K562 (cell line): ENCODE results near the gene ZNF181. TPM values are rescaled to one million over a fixed set of nuclear protein-coding genes. Genes with fewer than 3 reads are reported as not detected.

Experiments used
- ATAC-seq: fragments of 200-7000 bp; cut with Tn5 transposase; 3 replicates; pipeline ENCODE4 v1.9.1; 2020; ENCODE audit warnings: moderate library complexity
- BruUV-seq: library from RNA; stranded (reverse); fragments of 400-500 nt; replicated peaks from 2 replicates; lab custom pipeline; 2021; lab: Mats Ljungman, UMichigan
- CTCF ChIA-PET: fragments of 300-600 bp; formaldehyde crosslinking; extraction: SDS; loops from one replicate; lab custom pipeline; 2021; ENCODE audit warnings: low intra/inter-chr PET ratio; lab: Yijun Ruan, JAX
- POLR2A ChIA-PET: fragments of 300-600, 350-650 bp; sonication (Branson Sonifier 250); formaldehyde crosslinking; extraction: SDS; loops from one replicate; lab custom pipeline; 2021; ENCODE audit warnings: antibody characterized with exemption, inconsistent platforms; lab: Yijun Ruan, JAX
- DNase-seq, 4 experiments: peaks; one replicate each; pipeline versions ENCODE4 v3.0.0 to v3.0.0-alpha.2; 2011 to 2018; ENCODE audit warnings: low spot score in 3 of 4, mixed read lengths in 3 of 4; ENCODE audit errors: extremely low read depth in 1 of 4
- FAIRE-seq: peaks from 2 replicates; lab custom pipeline; 2011; peaks lifted over from hg19 to GRCh38; lab: Jason Lieb, UNC
- H2AFZ ChIP-seq: 2 replicates; pipeline ENCODE4 v1.6.0; 2011; ENCODE audit warnings: low read depth, low read length, control low read depth, inconsistent platforms
- H3K27ac ChIP-seq: fragments of 200-600 bp; 3 replicates; pipeline ENCODE4 v1.8.0; 2011; ENCODE audit warnings: low read depth, mild to moderate bottlenecking, control low read depth, inconsistent platforms, low read length, moderate library complexity, mixed read lengths; ENCODE audit errors: extremely low read depth
- H3K27me3 ChIP-seq, 2 experiments: fragments of 300-600 bp in 1 of 2; 2 replicates in 1 of 2; 3 replicates in 1 of 2; pipeline versions ENCODE4 v1.6.0 to v1.8.0; 2011; ENCODE audit warnings: inconsistent platforms in 2 of 2, low read length in 2 of 2, mild to moderate bottlenecking in 1 of 2, mixed read lengths in 1 of 2, moderate library complexity in 1 of 2; ENCODE audit not compliant: control insufficient read depth in 2 of 2, insufficient read depth in 2 of 2
- H3K36me3 ChIP-seq: fragments of 300-600 bp; 3 replicates; pipeline ENCODE4 v1.8.0; 2011; ENCODE audit warnings: mild to moderate bottlenecking, low read length, inconsistent platforms; ENCODE audit not compliant: control insufficient read depth, insufficient read depth
- H3K4me1 ChIP-seq, 2 experiments: fragments of 200-600 bp in 1 of 2; replicated peaks in 1 of 2; 2 replicates in 1 of 2; 3 replicates in 1 of 2; pipeline versions ENCODE4 v1.5.1 to v1.8.0; 2011; ENCODE audit warnings: inconsistent platforms in 2 of 2, low read length in 2 of 2, mild to moderate bottlenecking in 1 of 2, mixed read lengths in 1 of 2, moderate library complexity in 1 of 2; ENCODE audit not compliant: control insufficient read depth in 2 of 2, insufficient read depth in 2 of 2
- H3K4me2 ChIP-seq: 2 replicates; pipeline ENCODE4 v1.6.1; 2011; ENCODE audit warnings: low read length, control low read depth, inconsistent platforms, mixed read lengths; ENCODE audit not compliant: insufficient read depth
- H3K4me3 ChIP-seq: fragments of 200-600 bp; sonication (generic), shearing (Covaris generic); 2 replicates; pipeline ENCODE4 v1.5.1; 2016; ENCODE audit warnings: control low read depth, inconsistent platforms
- H3K79me2 ChIP-seq: fragments of 200-600 bp; 3 replicates; pipeline ENCODE4 v1.8.0; 2011; ENCODE audit warnings: low read length, inconsistent platforms; ENCODE audit not compliant: control insufficient read depth, insufficient read depth
- H3K9ac ChIP-seq, 2 experiments: 2 replicates each; pipeline versions ENCODE4 v1.6.0 to v1.6.1; 2011; ENCODE audit warnings: low read depth in 2 of 2, low read length in 2 of 2, control low read depth in 1 of 2, inconsistent platforms in 1 of 2, mild to moderate bottlenecking in 1 of 2, mixed read lengths in 1 of 2; ENCODE audit not compliant: insufficient read depth in 1 of 2
- H3K9me1 ChIP-seq: one replicate; pipeline ENCODE4 v1.6.0; 2011; ENCODE audit warnings: inconsistent platforms, mild to moderate bottlenecking, low read length, moderate library complexity; ENCODE audit not compliant: control insufficient read depth, insufficient read depth
- H3K9me3 ChIP-seq: replicated peaks from 2 replicates; pipeline ENCODE4 v1.5.1; 2011; ENCODE audit warnings: low read depth, low read length, inconsistent platforms; ENCODE audit not compliant: control insufficient read depth, insufficient read depth
- H4K20me1 ChIP-seq: replicated peaks from 2 replicates; pipeline ENCODE4 v1.6.1; 2011; ENCODE audit warnings: low read length, inconsistent platforms, mixed read lengths; ENCODE audit not compliant: control insufficient read depth, insufficient read depth
- CEBPG ChIP-seq, 3 experiments: fragments of 200-800 bp in 1 of 3; sonication (Bioruptor generic) in 1 of 3; sonication (generic) in 1 of 3; formaldehyde crosslinking in 1 of 3; IDR thresholded peaks in 2 of 3; conservative IDR thresholded peaks in 1 of 3; 2 replicates each; pipeline versions ENCODE4 v1.6.1 to v1.8.0; 2016 to 2022; ENCODE audit warnings: missing compliant biosample characterization in 2 of 3, missing genetic modification characterization in 2 of 3, mild to moderate bottlenecking in 1 of 3, missing genetic modification reagents in 1 of 3
- MED1 ChIP-seq: sonication (generic); formaldehyde crosslinking; IDR thresholded peaks from 2 replicates; pipeline ENCODE4 v1.8.1; 2023; ENCODE audit warnings: missing genetic modification reagents, borderline replicate concordance
- WGBS: fragments of 100-300 bp; shearing (Covaris generic); methylation state at CpG from one replicate; pipeline ENCODE4 v1.1.6; 2016; ENCODE audit warnings: low coverage, mixed read lengths; ENCODE audit not compliant: insufficient coverage; ENCODE audit errors: missing lambda C conversion rate; 5-methylcytosine and 5-hydroxymethylcytosine counted together
- in situ Hi-C: fragments of 300-500 bp; cut with MboI; formaldehyde crosslinking; loops from 4 replicates; pipeline ENCODE4 v1.15.0; 2018; ENCODE audit warnings: inconsistent platforms, mixed read lengths
- intact Hi-C: fragments of 100-400 bp; cut with micrococcal nuclease; formaldehyde crosslinking; loops from 2 replicates; pipeline ENCODE4 v1.14.2; 2022
- polyA plus RNA-seq, 8 experiments: library from polyadenylated mRNA; depleted of rRNA in 4 of 8; stranded (reverse) in 5 of 8; unstranded in 3 of 8; fragments of >200 nt; fragmentation: Nextera tagmentation in 2 of 8; fragmentation: Illumina TruSeq in 1 of 8; extraction: Ambion mirVana in 2 of 8; extraction: Trizol in 1 of 8; gene quantifications; 2 replicates each; pipeline versions ENCODE4 v1.2.1 to v1.2.3, GENCODE V29; 2011 to 2014; ENCODE audit warnings: inconsistent platforms in 1 of 8, missing spikeins in 1 of 8
- total RNA-seq, 7 experiments: library from RNA; depleted of rRNA in 6 of 7; stranded (reverse); fragments of >200 nt in 6 of 7; fragmentation: Illumina TruSeq in 2 of 7; extraction: Trizol in 2 of 7; gene quantifications; 2 replicates each; pipeline versions ENCODE4 v1.2.1 to v1.2.3, GENCODE V29; 2011 to 2021; ENCODE audit warnings: low replicate concordance in 1 of 7
- TF ChIP-seq, protein P1 (sequence below): sonication (generic); formaldehyde crosslinking; IDR thresholded peaks from 2 replicates; pipeline ENCODE4 v1.8.0; 2022; ENCODE audit warnings: mild to moderate bottlenecking, missing genetic modification reagents
- TF ChIP-seq, protein P2 (sequence below), 2 experiments: fragments of 450-650 bp in 1 of 2; sonication (generic) in 1 of 2; formaldehyde crosslinking in 1 of 2; IDR thresholded peaks in 1 of 2; conservative IDR thresholded peaks in 1 of 2; 2 replicates each; pipeline versions ENCODE4 v1.6.1 to v1.8.1; 2016 to 2023; ENCODE audit warnings: mild to moderate bottlenecking in 2 of 2, moderate library complexity in 2 of 2, inconsistent platforms in 1 of 2, missing genetic modification reagents in 1 of 2

ZNF181 gene
- total and polyA plus RNA-seq, 9 of the 15 experiments (the other 6 are each of a cell fraction or from before 2014, with no cell fraction given), result 4.3 to 20.3 (median 12.1) TPM

DNA sequence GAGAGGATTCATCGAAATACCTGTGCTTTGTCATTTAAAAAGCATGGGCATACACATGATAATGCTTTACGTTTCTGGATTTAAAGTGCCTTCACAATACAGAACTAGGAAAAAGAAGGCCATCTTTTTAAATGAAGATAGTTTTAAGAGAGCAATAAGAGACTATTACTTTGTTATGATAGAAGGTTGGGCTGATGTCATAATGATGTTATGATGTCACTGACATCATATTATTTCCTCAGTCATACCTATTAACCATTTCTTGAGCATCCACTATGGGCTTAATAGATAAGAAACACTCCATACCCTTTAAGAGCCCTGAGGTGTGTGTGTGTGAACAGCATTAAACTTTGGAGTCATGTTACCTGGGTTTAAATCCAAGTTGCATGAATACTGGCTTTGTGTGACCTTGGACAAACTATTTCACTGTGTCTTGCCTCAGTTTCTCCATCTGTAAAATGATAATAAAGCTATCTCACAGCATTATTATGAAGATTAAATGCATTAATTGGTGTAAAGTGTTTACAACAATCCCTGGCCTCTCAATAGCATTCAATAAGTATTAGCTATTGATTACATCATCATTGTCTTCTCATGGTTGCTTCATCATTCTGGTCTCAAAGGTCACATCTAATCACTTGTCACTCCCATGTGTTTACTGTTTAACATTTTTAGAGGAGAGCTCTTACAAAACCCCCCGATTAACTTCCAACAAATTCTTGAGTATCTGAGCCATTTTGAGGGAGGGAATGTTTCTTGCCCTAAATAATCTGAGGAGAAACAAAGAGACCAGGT lies 11.1 kb downstream of the ZNF181 start:
- H3K4me1 ChIP-seq, result no peaks in the 10 kb centered on the region
- H3K27ac ChIP-seq, result no peak overlapping the region
- H3K79me2 ChIP-seq, result no peaks in the 10 kb centered on the region
- BruUV-seq, result no TSS peak
- ChIA-PET POLR2A (no interaction called here), CTCF (no interaction called here)
- in situ Hi-C loops (no loop called here), intact Hi-C loops (no loop called here)
- no peak overlapping the region for H2AFZ ChIP-seq
- FAIRE-seq, result no peak
- no peaks in the 10 kb centered on the region for H3K9me1 ChIP-seq
- no peak overlapping the region for H3K4me3 ChIP-seq
- no peaks in the 10 kb centered on the region for H4K20me1 ChIP-seq
- H3K9me3 ChIP-seq, result no peaks in the 10 kb centered on the region; the same call in 1 of the 2 replicates
- WGBS, result 5% methylated on average over 3 of the region's 3 CpGs
- H3K27me3 ChIP-seq, result no peaks in the 10 kb centered on the region
- no peak overlapping the region for H3K4me2 ChIP-seq
- no peak for ATAC-seq
- H3K9ac ChIP-seq, result no peak overlapping the region
- TF ChIP-seq, protein P1, sequence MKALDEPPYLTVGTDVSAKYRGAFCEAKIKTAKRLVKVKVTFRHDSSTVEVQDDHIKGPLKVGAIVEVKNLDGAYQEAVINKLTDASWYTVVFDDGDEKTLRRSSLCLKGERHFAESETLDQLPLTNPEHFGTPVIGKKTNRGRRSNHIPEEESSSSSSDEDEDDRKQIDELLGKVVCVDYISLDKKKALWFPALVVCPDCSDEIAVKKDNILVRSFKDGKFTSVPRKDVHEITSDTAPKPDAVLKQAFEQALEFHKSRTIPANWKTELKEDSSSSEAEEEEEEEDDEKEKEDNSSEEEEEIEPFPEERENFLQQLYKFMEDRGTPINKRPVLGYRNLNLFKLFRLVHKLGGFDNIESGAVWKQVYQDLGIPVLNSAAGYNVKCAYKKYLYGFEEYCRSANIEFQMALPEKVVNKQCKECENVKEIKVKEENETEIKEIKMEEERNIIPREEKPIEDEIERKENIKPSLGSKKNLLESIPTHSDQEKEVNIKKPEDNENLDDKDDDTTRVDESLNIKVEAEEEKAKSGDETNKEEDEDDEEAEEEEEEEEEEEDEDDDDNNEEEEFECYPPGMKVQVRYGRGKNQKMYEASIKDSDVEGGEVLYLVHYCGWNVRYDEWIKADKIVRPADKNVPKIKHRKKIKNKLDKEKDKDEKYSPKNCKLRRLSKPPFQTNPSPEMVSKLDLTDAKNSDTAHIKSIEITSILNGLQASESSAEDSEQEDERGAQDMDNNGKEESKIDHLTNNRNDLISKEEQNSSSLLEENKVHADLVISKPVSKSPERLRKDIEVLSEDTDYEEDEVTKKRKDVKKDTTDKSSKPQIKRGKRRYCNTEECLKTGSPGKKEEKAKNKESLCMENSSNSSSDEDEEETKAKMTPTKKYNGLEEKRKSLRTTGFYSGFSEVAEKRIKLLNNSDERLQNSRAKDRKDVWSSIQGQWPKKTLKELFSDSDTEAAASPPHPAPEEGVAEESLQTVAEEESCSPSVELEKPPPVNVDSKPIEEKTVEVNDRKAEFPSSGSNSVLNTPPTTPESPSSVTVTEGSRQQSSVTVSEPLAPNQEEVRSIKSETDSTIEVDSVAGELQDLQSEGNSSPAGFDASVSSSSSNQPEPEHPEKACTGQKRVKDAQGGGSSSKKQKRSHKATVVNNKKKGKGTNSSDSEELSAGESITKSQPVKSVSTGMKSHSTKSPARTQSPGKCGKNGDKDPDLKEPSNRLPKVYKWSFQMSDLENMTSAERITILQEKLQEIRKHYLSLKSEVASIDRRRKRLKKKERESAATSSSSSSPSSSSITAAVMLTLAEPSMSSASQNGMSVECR (CRISPR knock-in tag), result no peak
- TF ChIP-seq CEBPG (CRISPR knock-in tag; IDR thresholded peaks at IDR 0.05) (no peak), CEBPG (tag; conservative IDR thresholded peaks at IDR 0.05 in 1 of 2, IDR thresholded peaks at IDR 0.05 in 1 of 2) (peak; percentile 48 to 74; a peak in 3 of 4 replicates), MED1 (CRISPR knock-in tag) (no peak)
- TF ChIP-seq, protein P2, sequence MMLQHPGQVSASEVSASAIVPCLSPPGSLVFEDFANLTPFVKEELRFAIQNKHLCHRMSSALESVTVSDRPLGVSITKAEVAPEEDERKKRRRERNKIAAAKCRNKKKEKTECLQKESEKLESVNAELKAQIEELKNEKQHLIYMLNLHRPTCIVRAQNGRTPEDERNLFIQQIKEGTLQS (IDR thresholded peaks at IDR 0.05), result peak; percentile 44
- TF ChIP-seq, protein P2 (CRISPR knock-in tag; conservative IDR thresholded peaks at IDR 0.05), result no peak
- TF ChIP-seq, all 486 proteins: peak for 2
- peaks cover 2% of the 10 kb centered on the region; the same call in 1 of the 3 replicates for H3K36me3 ChIP-seq
- no peak for DNase-seq
